K562 (cell line): Measurements from ENCODE around the gene GEMIN7. TPM values are rescaled to one million over a fixed set of nuclear protein-coding genes. Genes with fewer than 3 reads are reported as not detected.

ENCODE experiments used
- BCOR ChIP-seq: fragments of 450-650 bp; IDR thresholded peaks from 2 replicates; pipeline ENCODE4 v1.6.1; 2016
- CHD2 ChIP-seq: IDR thresholded peaks from 2 replicates; pipeline ENCODE4 v1.6.1; 2011; ENCODE audit warnings: low read depth, low read length
- CREB3L1 ChIP-seq: fragments of 450-650 bp; IDR thresholded peaks from 2 replicates; pipeline ENCODE4 v1.6.1; 2014; ENCODE audit warnings: low read depth, mild to moderate bottlenecking, moderate library complexity, borderline replicate concordance
- CREM ChIP-seq: IDR thresholded peaks from 2 replicates; pipeline ENCODE4 v1.6.1; 2014; ENCODE audit warnings: antibody characterized with exemption, low read depth
- E4F1 ChIP-seq: fragments of 250-450 bp; sonication (Bioruptor Pico); IDR thresholded peaks from 2 replicates; pipeline ENCODE4 v1.5.0; 2021; ENCODE audit warnings: mild to moderate bottlenecking, borderline replicate concordance
- FOXO4 ChIP-seq: fragments of 450-650 bp; formaldehyde crosslinking; IDR thresholded peaks from 2 replicates; pipeline ENCODE4 v1.4.0; 2020; ENCODE audit warnings: mild to moderate bottlenecking, moderate library complexity
- GTF2A2 ChIP-seq: IDR thresholded peaks from 2 replicates; pipeline ENCODE4 v1.6.1; 2016; ENCODE audit warnings: mild to moderate bottlenecking, missing genetic modification characterization, missing compliant biosample characterization
- HEY1 ChIP-seq: fragments of 250-450 bp; sonication (Bioruptor Pico); IDR thresholded peaks from 2 replicates; pipeline ENCODE4 v1.5.0; 2020; ENCODE audit warnings: mild to moderate bottlenecking, moderate library complexity, borderline replicate concordance
- SLC30A9 ChIP-seq: fragments of 250-450 bp; sonication (Bioruptor Pico); IDR thresholded peaks from 2 replicates; pipeline ENCODE4 v1.8.0; 2022; ENCODE audit warnings: mild to moderate bottlenecking, moderate library complexity
- TEAD1 ChIP-seq, 2 experiments: fragments of 450-650 bp in 1 of 2; sonication (generic) in 1 of 2; formaldehyde crosslinking; IDR thresholded peaks; 2 replicates each; pipeline versions ENCODE4 v1.4.0 to v1.8.0; 2020 to 2022; ENCODE audit warnings: mild to moderate bottlenecking in 2 of 2, missing genetic modification reagents in 1 of 2
- UBTF ChIP-seq, 2 experiments: IDR thresholded peaks; 2 replicates each; pipeline ENCODE4 v1.6.1; 2012; ENCODE audit warnings: improper control_type of control experiment in 2 of 2, low read depth in 2 of 2, low read length in 2 of 2, borderline replicate concordance in 1 of 2
- ZNF561 ChIP-seq: fragments of 450-650 bp; formaldehyde crosslinking; conservative IDR thresholded peaks from 2 replicates; pipeline ENCODE4 v1.4.0; 2020; ENCODE audit warnings: mild to moderate bottlenecking, moderate library complexity
- ZNF592 ChIP-seq: fragments of 450-650 bp; IDR thresholded peaks from 2 replicates; pipeline ENCODE4 v1.6.1; 2017; ENCODE audit warnings: antibody characterized with exemption, mild to moderate bottlenecking
- ZNF785 ChIP-seq: fragments of 250-450 bp; sonication (Bioruptor Pico); IDR thresholded peaks from 2 replicates; pipeline ENCODE4 v1.4.0; 2020; ENCODE audit warnings: mild to moderate bottlenecking
- polyA plus RNA-seq, 8 experiments: library from polyadenylated mRNA; depleted of rRNA in 4 of 8; stranded (reverse) in 5 of 8; unstranded in 3 of 8; fragments of >200 nt; fragmentation: Nextera tagmentation in 2 of 8; fragmentation: Illumina TruSeq in 1 of 8; extraction: Ambion mirVana in 2 of 8; extraction: Trizol in 1 of 8; gene quantifications; 2 replicates each; pipeline versions ENCODE4 v1.2.1 to v1.2.3, GENCODE V29; 2011 to 2014; ENCODE audit warnings: inconsistent platforms in 1 of 8, missing spikeins in 1 of 8
- total RNA-seq, 7 experiments: library from RNA; depleted of rRNA in 6 of 7; stranded (reverse); fragments of >200 nt in 6 of 7; fragmentation: Illumina TruSeq in 2 of 7; extraction: Trizol in 2 of 7; gene quantifications; 2 replicates each; pipeline versions ENCODE4 v1.2.1 to v1.2.3, GENCODE V29; 2011 to 2021; ENCODE audit warnings: low replicate concordance in 1 of 7

The GEMIN7 gene
- total and polyA plus RNA-seq, 9 of the 15 experiments (the other 6 are each of a cell fraction or from before 2014, with no cell fraction given) = 23.1 to 124 (median 54.9) TPM

- TF ChIP-seq E4F1 (CRISPR knock-in tag) = no peak
- TF ChIP-seq CHD2 = no peak
- TF ChIP-seq ZNF592 = no peak; the same call in 1 of the 2 replicates
- TF ChIP-seq FOXO4 = no peak
- no peak for TF ChIP-seq HEY1 (CRISPR knock-in tag)
- no peak for TF ChIP-seq GTF2A2 (tag)
- no peak for TF ChIP-seq BCOR
- TF ChIP-seq TEAD1 (CRISPR knock-in tag; IDR thresholded peaks at IDR 0.05) = 0 out of 4 replicates have a peak, but pooled peaks have one; percentile 26 to 62
- TF ChIP-seq UBTF (IDR thresholded peaks at IDR 0.05; ENCODE audit: borderline replicate concordance in 1 of 2, low read depth in 2 of 2, low read length in 2 of 2) = peak in 1 of 2 experiments; percentile 72; a peak in 1 of 4 replicates
- TF ChIP-seq CREM = peak; percentile 62
- no peak for TF ChIP-seq ZNF785 (CRISPR knock-in tag)
- TF ChIP-seq SLC30A9 = no peak
- TF ChIP-seq CREB3L1 = no peak
- TF ChIP-seq ZNF561 = no peak
Measured at GRCh38 chr19:45097776-45098520, 18.9 kb downstream of the GEMIN7 start (continued).
